Measurements from ENCODE around the gene TXNIP. TPM values are rescaled to one million over a fixed set of nuclear protein-coding genes. Genes with fewer than 3 reads are reported as not detected.

TXNIP gene
- polyA plus RNA-seq, 1 of the 3 experiments (the other 2 are of a cell fraction): 44.6 TPM

DNA sequence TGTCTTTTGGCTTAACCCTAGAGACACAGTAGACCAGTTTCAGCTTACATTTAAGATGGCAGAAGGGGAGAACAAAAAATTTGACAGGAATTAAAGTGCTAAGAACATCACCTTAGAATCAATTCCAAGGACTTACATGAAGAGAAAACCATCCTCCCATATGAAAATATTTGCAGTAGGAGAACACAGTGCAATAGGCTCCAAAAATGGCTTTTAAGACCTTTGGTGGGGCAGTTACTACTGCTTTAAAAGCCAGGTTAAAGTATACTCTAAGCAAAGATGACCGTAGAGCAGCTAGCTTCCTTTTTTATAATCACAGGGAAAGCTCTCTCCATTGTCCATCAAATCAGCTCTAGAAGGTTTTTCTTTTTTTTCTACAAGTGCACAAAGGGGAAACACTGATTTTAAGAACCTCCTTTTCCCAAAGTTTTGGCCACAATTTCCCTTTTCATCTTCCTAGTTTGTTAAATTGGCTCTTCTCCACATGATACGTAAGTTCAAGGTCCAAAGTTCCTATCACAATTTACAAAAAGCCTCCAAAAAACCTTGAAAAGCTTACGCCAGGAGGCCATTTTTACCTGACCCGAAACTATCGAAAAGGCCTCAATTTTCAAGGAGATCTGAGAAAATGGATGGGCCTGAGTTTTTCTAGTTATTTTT is 3.3 kb downstream of the TXNIP start:
- peaks cover 23% of the 10 kb centered on the region for H3F3A ChIP-seq (replicated peaks; ENCODE audit: insufficient read depth)
- H3K9me2 ChIP-seq: no peaks in the 10 kb centered on the region
- H3K4me1 ChIP-seq (ENCODE audit: control insufficient read depth in 1 of 2, insufficient read depth in 2 of 2, low read depth in 1 of 2, low read length in 1 of 2): peaks cover 14 to 34% of the 10 kb centered on the region in 2 experiments; a peak in 3 of 4 replicates
- H3K9me3 ChIP-seq: no peaks in the 10 kb centered on the region
- no peak overlapping the region for H2AFZ ChIP-seq (ENCODE audit: low read depth)
- CTCF ChIA-PET: interaction anchor here (1.2 to 10.6 kb wide), 4 partner anchors 14 to 101 kb away, joined by 3 to 99 read pairs (median 12); partner anchors contain the start of gene ITGA10
- TF ChIP-seq SIN3A (IDR thresholded peaks at IDR 0.05; ENCODE audit: borderline replicate concordance, low read depth, low read length) (no peak), GABPA (IDR thresholded peaks at IDR 0.05; ENCODE audit: low read depth) (no peak), NFIC (IDR thresholded peaks at IDR 0.05; ENCODE audit: borderline replicate concordance) (no peak), EP300 (IDR thresholded peaks at IDR 0.05; ENCODE audit: borderline replicate concordance in 1 of 2, low read depth in 1 of 2, low read length in 1 of 2) (no peak), GATA2 (CRISPR knock-in tag; IDR thresholded peaks at IDR 0.05) (no peak)
- H3K4me3 ChIP-seq (ENCODE audit: low read depth in 2 of 2, low read length in 1 of 2): peak overlapping the region; percentile 64 to 90; a peak in 3 of 4 replicates
- peaks cover 29 to 33% of the 10 kb centered on the region in 2 experiments for H3K36me3 ChIP-seq (replicated peaks in 1 of 2; ENCODE audit: control insufficient read depth in 1 of 2, insufficient read depth in 2 of 2, low read length in 1 of 2)
- peak overlapping the region; percentile 86 for H3K4me2 ChIP-seq
- 95% methylated on average over 5 of the region's 5 CpGs for WGBS (ENCODE audit: low lambda C conversion rate)
- H3K9ac ChIP-seq: peak overlapping the region; percentile 90; the same call in 1 of the 2 replicates
- POLR2A ChIA-PET: no interaction called here
- H4K20me1 ChIP-seq (ENCODE audit: insufficient read depth): peaks cover 38% of the 10 kb centered on the region
- no peak for DNase-seq
- H3K27me3 ChIP-seq (ENCODE audit: insufficient read depth): no peaks in the 10 kb centered on the region
- H3K79me2 ChIP-seq (ENCODE audit: insufficient read depth): peaks cover 36% of the 10 kb centered on the region
- peak overlapping the region in 1 of 2 experiments; percentile 39; a peak in 3 of 4 replicates for H3K27ac ChIP-seq (ENCODE audit: low read depth in 2 of 2, low read length in 1 of 2)

DNA sequence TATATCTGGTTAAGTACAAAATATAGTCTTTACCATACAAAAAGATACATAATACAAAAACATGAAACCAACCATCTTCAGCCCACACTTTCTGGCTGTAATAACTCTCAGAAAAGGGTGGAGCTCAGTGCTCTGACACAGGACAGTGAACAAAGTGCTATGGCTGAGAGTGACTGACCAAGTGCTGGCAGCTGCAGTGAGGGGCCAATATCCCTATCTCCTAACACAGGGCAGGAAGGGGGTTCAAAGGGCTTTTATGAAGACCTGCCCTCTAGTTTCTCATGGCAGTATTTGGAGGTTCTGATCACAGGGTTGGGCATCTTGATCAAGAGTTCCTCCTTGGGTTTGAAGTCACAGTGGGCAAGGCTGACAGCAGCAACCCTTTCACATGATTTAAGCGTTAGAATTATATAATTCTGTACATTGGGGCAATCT is 3.9 kb downstream of the TXNIP start:
- H3K4me2 ChIP-seq: peak overlapping the region; percentile 86
- CTCF ChIA-PET: interaction anchor here (0.7 to 10.6 kb wide), 7 partner anchors 9 to 147 kb away, joined by 3 to 99 read pairs (median 5); partner anchors contain the start of genes ITGA10 and NUDT17
- 58% methylated on average over 1 of the region's 1 CpG for WGBS (ENCODE audit: low lambda C conversion rate)

More for the DNA sequence above, 3.9 kb downstream of the TXNIP start:
- Histone ChIP-seq H3K27ac (ENCODE audit: low read depth in 2 of 2, low read length in 1 of 2) (peak overlapping the region in 1 of 2 experiments; percentile 39; a peak in 2 of 4 replicates), H3K4me1 (ENCODE audit: control insufficient read depth in 1 of 2, insufficient read depth in 2 of 2, low read depth in 1 of 2, low read length in 1 of 2) (peaks cover 13 to 34% of the 10 kb centered on the region in 2 experiments; a peak in 3 of 4 replicates), H3K27me3 (ENCODE audit: insufficient read depth) (no peaks in the 10 kb centered on the region), H3K79me2 (ENCODE audit: insufficient read depth) (peaks cover 36% of the 10 kb centered on the region), H3K9ac (peak overlapping the region; percentile 90; the same call in 1 of the 2 replicates), H2AFZ (ENCODE audit: low read depth) (no peak overlapping the region), H3F3A (replicated peaks; ENCODE audit: insufficient read depth) (peaks cover 23% of the 10 kb centered on the region), H3K9me3 (no peaks in the 10 kb centered on the region), H3K9me2 (no peaks in the 10 kb centered on the region), H4K20me1 (ENCODE audit: insufficient read depth) (peaks cover 38% of the 10 kb centered on the region), H3K4me3 (ENCODE audit: low read depth in 2 of 2, low read length in 1 of 2) (peak overlapping the region; percentile 64 to 90; a peak in 3 of 4 replicates), H3K36me3 (replicated peaks in 1 of 2; ENCODE audit: control insufficient read depth in 1 of 2, insufficient read depth in 2 of 2, low read length in 1 of 2) (peaks cover 29 to 33% of the 10 kb centered on the region in 2 experiments)
- no peak for DNase-seq
- POLR2A ChIA-PET: no interaction called here
- TF ChIP-seq FOXM1 (IDR thresholded peaks at IDR 0.05; ENCODE audit: low read depth) (no peak), EP300 (IDR thresholded peaks at IDR 0.05; ENCODE audit: borderline replicate concordance in 1 of 2, low read depth in 1 of 2, low read length in 1 of 2) (no peak), POLR2AphosphoS5 (IDR thresholded peaks at IDR 0.05; ENCODE audit: low read depth, low read length) (no peak), MEF2A (IDR thresholded peaks at IDR 0.05; ENCODE audit: borderline replicate concordance, low read depth) (no peak), REST (IDR thresholded peaks at IDR 0.05; ENCODE audit: low read depth, low read length) (no peak), SIN3A (IDR thresholded peaks at IDR 0.05; ENCODE audit: borderline replicate concordance, low read depth, low read length) (no peak), RFX5 (IDR thresholded peaks at IDR 0.05; ENCODE audit: low read length) (no peak)
